ENCODE results near the gene LIMK2.

DNA sequence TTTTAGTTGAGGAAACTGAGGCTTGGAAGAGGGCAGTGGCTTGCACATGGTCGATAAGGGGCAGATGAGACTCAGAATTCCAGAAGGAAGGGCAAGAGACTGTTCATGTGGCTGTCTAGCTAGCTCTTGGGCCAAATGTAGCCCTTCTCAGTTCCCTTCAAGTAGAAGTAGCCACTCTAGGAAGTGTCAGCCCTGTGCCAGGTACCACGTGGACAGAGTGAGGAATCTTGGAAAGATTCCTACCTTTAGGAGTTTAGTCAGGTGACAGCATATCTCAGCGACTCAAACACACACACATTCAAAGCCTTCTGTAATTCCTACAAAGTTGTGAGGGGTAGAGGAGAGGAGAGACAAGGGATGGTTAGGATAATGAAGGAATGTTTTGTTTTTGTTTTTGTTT, 61.9 kb downstream of the LIMK2 start:
- TF ChIP-seq POLR2A (IDR thresholded peaks at IDR 0.05) (no peak), CTCF (IDR thresholded peaks at IDR 0.05) (no peak), POLR2AphosphoS5 (IDR thresholded peaks at IDR 0.05) (no peak)

Measured in breast epithelium (tissue), 3 donors.